ENCODE results near the gene PIK3AP1.
"Not testable (repeated sequence)": the region's sequence is repeated elsewhere in the genome, so short reads cannot be mapped to it uniquely, and the experiment has no call there.

The PIK3AP1 gene

GRCh38 chr10:96720422-96721206 lies at the start of gene PIK3AP1:
Gene PIK3AP1, minus strand, starts transcription at chr10:96720514. Its CDS starts 120 bp downstream, at chr10:96720394.
- DNase-seq = peak; percentile 13 to 15

GRCh38 chr10:96768136-96768535 lies 47.8 kb upstream of the PIK3AP1 start:
- no peak for DNase-seq

- no peak for DNase-seq
These were observed 47.3 kb upstream of the PIK3AP1 start for GRCh38 chr10:96767611-96768010.

GRCh38 chr10:96765406-96766240 lies 45.3 kb upstream of the PIK3AP1 start:
- DNase-seq = peak; percentile 71 to 75

DNA sequence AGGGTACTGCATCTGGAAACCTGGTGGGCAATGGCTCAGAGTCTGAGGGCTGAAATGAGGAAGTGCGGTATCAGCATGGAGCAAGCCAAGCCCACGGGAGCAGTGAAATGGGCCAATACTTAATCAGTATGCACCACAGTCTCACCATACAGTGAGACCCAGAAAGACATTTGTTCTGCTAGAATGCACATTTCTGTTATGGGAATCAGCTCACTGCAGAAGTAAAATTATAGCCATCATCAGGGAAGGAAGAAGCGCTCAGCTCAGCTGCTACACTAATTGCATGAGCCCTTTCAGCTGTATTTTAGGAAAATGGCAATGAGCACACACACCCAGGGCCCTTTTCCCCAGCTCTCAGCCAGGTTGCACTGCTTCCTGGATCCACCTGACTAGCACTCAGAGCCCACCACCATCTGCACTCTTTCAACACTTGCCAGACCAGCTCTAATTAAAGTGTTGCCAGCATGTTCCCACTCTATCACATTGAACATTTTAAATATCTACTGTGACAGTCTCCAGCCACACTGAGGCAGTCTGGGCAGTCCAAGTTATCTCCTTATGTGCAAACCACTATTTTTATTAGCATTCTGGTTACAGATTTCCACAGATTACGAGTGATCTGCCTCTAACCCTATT lies 44.2 kb upstream of the PIK3AP1 start:
- DNase-seq = no peak

DNA sequence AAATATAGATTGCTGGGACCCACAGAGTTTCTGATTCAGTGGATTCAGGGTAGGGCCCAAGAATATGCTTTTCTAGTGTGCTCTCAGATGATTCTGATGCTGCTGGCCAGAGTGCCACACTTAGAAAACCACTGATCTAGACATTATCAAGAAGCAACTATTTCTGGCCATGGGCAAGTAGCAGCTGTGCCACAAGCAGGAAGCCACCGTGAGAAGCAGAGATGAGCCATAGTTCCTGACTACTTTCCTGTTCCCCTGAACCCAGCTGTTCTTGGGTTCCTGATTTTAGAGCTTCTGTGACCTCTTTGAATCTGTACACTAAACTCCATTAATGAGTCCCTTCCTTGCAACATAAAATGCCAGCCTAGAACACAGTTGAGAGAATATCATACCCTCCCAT lies 38.1 kb upstream of the PIK3AP1 start:
- DNase-seq = no peak

DNA sequence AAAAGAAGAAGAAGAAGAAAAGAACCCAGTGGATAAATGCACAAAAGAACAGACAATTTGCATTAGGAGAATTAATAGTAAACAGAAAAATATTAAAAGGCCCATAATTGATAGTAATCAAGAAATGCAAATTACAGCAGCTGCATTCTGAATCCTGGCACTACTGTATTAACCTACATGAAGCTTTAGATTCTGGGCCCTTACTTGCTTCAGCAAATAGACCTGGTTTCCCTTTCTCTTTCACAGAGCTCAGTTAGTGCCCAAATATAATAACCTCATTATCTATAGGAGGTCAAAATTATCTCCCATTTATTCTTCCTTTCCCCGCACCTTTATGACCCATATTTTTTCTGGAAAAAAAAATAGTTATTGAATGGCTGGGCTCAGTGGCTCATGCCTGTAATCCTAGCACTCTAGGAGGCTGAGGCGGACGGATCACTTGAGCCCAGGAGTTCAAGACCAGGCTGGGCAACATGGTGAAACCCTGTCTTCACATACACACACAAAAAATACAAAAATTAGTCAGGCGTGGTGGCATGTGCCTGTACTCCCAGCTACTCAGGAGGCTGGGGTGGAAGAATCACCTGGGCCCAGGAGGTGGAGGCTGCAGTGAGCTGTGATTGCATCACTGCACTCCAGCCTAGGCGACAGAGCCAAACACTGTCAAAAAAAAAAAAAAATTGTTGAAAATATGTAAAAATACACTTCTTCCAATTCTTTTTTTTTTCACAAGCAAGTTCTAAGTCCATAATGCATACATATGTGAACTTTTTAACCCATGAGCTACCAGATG lies 36.0 kb upstream of the PIK3AP1 start:
- no peak for DNase-seq

GRCh38 chr10:96753956-96754355 lies 33.6 kb upstream of the PIK3AP1 start:
- DNase-seq = no peak

DNA sequence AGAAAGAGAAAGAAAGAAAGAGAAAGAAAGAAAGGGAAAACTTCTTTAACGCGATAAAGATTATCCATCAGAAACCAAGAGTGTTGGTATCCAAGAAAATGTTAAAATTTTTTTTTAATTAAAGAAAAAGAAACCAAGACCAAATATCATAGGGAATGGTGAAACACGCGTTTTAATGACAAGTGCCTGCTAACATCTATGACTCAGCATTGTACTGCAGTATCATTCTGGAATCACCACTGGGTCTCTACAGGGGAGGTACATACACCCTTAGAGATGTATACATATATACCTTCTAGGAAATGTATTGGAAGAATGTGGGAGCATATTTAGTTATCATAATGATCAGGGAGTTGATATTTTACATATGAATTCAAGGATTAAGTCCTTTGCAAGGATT lies 32.1 kb upstream of the PIK3AP1 start:
- DNase-seq = no peak

GRCh38 chr10:96750316-96750715 lies 30.0 kb upstream of the PIK3AP1 start:
- not testable (repeated sequence) for DNase-seq

GRCh38 chr10:96747734-96748550 lies 27.6 kb upstream of the PIK3AP1 start:
- DNase-seq = no peak

- DNase-seq = no peak
These were observed 26.2 kb upstream of the PIK3AP1 start for GRCh38 chr10:96746503-96746902.

- DNase-seq = no peak
These were observed 25.6 kb upstream of the PIK3AP1 start for GRCh38 chr10:96745950-96746349.

DNA sequence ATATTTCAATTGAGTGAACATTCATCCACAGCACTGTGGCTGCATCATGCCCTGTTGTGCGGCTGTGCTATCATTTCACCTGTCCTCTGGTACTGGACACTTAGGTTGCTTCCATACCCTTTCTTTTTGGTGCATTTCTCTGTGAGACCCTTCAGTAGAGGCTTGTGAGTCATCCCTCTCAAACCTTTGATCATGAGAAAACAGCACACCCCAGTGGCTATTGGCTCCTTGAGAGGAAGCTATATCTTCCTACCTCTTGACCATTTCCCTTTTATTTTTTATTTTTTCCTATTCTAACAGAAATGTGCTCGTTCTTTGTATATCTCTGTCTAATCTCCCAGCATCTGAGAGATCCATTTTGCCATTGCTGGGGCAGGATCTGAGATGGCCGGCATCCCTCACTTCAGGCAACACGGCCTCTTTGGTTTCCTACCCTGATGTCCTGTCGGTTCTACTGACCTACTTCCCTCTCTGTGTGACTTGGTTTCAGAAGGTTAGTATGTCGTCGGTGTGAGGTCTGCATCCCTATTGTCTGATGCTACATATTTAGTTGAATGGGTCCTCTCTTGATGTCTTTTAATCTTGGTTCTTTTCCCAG lies 23.8 kb upstream of the PIK3AP1 start:
- no peak for DNase-seq

- DNase-seq = not testable (repeated sequence)
These were observed 21.2 kb upstream of the PIK3AP1 start for GRCh38 chr10:96741557-96741956.

DNA sequence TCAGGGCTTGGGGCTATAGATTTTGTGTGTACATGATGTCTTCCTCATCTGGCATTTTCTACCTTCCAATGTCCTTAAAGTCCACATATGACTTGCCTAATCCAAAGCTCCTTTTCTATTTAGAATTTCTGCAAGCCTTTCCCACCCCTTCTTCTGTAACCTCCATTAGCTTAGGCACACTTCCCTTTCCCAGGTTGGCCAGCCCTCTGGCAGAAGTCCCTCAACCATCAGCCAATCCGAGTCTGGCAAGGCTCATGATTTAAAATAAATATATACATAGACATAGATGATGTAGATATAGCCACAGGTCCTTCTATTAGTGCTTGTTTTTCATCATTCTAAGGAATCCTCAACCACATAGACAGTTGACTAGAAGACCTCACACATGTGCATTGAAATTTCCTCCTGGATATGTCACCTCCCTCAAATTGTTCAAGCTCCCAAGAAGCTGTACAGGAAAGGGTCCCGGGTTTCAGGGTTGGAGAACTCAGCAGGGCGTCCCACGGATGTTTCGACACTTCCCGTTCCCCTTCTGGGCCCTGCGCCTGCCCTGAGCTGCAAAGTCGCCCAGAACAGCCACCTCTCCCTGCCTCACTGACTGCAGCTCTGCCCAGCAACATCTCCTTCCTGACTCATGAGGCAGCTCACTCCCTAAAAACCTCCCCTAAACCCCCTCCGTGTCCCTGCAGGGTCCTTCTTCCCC lies 20.4 kb upstream of the PIK3AP1 start:
- DNase-seq = no peak

DNA sequence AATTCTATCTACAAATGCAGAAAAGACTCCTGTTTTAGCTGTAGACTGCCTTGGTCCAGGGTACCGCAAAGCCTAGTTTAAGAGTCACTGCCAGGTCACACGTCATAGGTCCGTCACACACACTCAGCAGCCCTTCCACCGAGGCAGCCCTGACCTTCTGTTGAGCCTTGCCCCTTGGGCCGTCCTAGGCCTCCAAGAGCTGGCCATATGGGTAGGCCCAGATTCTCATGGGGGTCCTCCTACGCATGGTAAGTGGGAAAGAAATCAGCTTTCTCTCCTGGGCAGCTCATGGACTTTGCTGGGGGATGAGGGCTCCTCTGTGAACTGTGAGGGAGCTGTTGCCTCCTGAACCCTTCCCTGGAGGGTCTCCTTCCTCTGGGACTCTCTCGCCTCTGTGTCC lies 19.8 kb upstream of the PIK3AP1 start:
- DNase-seq = no peak

GRCh38 chr10:96737307-96737902 lies 17.1 kb upstream of the PIK3AP1 start:
- DNase-seq = not testable (repeated sequence)

- DNase-seq = no peak
These were observed 4.3 kb upstream of the PIK3AP1 start for GRCh38 chr10:96724621-96725020.

- DNase-seq = no peak
These were observed 876 bp upstream of the PIK3AP1 start for GRCh38 chr10:96721207-96721572.

Measured in activated CD4-positive, alpha-beta T cell treated with anti-CD3 and anti-CD28 coated beads, Interleukin-2, amount 50 U/mL, for 4 hours (primary cell).